IgD-negative memory B cell (primary cell): ENCODE data around the gene FBXO41. TPM values are rescaled to one million over a fixed set of nuclear protein-coding genes. Genes with fewer than 3 reads are reported as not detected.

Source experiments
- H3K27ac Mint-ChIP-seq, 3 donors: one replicate each; pipeline ENCODE4 v1.8.0; 2020 to 2022; ENCODE audit warnings: mild to moderate bottlenecking in 3 of 3, mixed read lengths in 3 of 3, moderate library complexity in 1 of 3
- H3K27me3 Mint-ChIP-seq: one replicate; pipeline ENCODE4 v1.8.0; 2021; ENCODE audit warnings: mixed read lengths
- H3K36me3 Mint-ChIP-seq: one replicate; pipeline ENCODE4 v1.8.0; 2020; ENCODE audit warnings: mild to moderate bottlenecking, mixed read lengths
- H3K4me1 Mint-ChIP-seq, 3 donors: one replicate each; pipeline ENCODE4 v1.8.0; 2020 to 2022; ENCODE audit warnings: mixed read lengths in 3 of 3, mild to moderate bottlenecking in 1 of 3
- H3K4me3 Mint-ChIP-seq, 4 donors: one replicate each; pipeline ENCODE4 v1.8.0; 2020 to 2022; ENCODE audit warnings: mild to moderate bottlenecking in 4 of 4, mixed read lengths in 4 of 4, moderate library complexity in 3 of 4
- H3K9me3 Mint-ChIP-seq, 3 donors: one replicate each; pipeline ENCODE4 v1.8.0; 2020 to 2021; ENCODE audit warnings: mixed read lengths in 3 of 3, mild to moderate bottlenecking in 1 of 3
- polyA plus RNA-seq: library from polyadenylated mRNA; unstranded; fragments of 300-500 nt; fragmentation: Illumina TruSeq; gene quantifications from one replicate; pipeline ENCODE4 v1.2.3, GENCODE V29; 2021

FBXO41 gene
- polyA plus RNA-seq, 1 donor from 2014 or later: 3.8 TPM

DNA sequence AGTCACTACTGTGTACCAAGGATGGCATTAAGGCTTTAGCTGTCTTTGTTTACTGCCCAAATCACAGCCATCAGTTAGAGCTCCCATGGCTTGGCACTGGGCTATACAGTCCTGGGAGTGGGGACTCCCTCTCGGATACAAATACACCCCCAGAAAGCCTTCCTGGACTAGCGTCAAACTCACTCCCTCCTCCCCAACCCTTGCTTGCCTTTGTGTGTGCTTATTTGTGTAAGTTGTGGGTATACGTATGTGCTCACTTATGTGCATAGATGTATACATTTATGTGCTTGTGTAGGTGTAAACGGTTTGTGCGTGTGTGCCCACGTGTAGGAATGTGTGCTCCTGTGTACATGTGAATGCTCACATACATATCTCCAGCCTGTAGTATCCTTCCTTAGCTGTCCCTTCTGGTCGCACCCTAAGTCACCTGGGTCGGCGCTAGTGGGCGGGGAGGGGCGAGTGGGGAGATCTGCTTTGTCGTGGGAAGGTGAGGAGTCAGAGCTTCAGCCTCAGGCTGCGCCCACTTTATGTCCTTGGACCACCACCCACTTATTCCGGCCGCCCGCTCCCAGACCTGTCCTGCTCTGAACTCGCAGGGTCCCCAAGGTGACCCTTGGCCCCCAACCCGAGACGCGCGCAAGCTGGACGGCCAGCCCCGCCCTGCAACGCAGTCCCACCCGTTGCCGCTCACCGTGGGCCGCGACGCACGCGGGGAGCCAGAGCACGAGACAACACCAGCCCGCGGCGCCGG lies 51.7 kb downstream of the FBXO41 start:
- Mint-ChIP-seq H3K27ac (peak overlapping the region; percentile 31 to 96 (median 50)), H3K27me3 (no peaks in the 10 kb centered on the region), H3K4me3 (peak overlapping the region; percentile 96 to 100 (median 99)), H3K36me3 (peaks cover 2% of the 10 kb centered on the region), H3K9me3 (no peaks in the 10 kb centered on the region), H3K4me1 (peaks cover 18 to 30% (median 25%) of the 10 kb centered on the region in 3 donors)

DNA sequence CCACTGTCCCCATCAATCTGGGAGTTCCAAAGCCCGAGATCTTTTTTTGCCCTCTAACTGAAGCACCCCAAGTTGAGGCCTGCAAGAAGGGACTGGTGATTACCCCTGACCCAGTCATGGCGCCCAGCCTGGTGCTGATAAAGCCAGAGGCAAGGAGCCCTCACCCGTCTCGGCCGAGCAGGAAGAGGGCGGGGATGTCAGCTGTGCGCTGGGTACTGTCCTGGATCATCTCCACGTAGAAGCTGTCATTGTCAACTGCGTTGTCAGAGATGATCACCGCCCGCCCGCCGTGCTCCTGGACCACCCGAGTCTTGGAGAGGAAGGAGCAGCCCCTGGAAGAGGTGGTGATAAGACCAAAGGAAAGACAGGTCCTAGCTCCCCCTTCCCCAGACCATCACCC lies 55.6 kb downstream of the FBXO41 start:
- no peak overlapping the region for H3K4me3 Mint-ChIP-seq
- peaks cover 3% of the 10 kb centered on the region for H3K36me3 Mint-ChIP-seq
- H3K4me1 Mint-ChIP-seq: peaks cover 0 to 5% (median 4%) of the 10 kb centered on the region in 3 donors
- H3K27me3 Mint-ChIP-seq: no peaks in the 10 kb centered on the region
- no peak overlapping the region for H3K27ac Mint-ChIP-seq
- H3K9me3 Mint-ChIP-seq: no peaks in the 10 kb centered on the region

GRCh38 chr2:73227086-73227485 lies 57.2 kb downstream of the FBXO41 start:
- Mint-ChIP-seq H3K27me3 (no peaks in the 10 kb centered on the region), H3K36me3 (peaks cover 4% of the 10 kb centered on the region), H3K4me1 (no peaks in the 10 kb centered on the region), H3K9me3 (no peaks in the 10 kb centered on the region), H3K4me3 (no peak overlapping the region), H3K27ac (no peak overlapping the region)

- peaks cover 5% of the 10 kb centered on the region for H3K36me3 Mint-ChIP-seq
- H3K9me3 Mint-ChIP-seq: no peaks in the 10 kb centered on the region
- H3K4me3 Mint-ChIP-seq: peak overlapping the region in 1 of 4 donors; percentile 50
- H3K27ac Mint-ChIP-seq: peak overlapping the region in 1 of 3 donors; percentile 57
- no peaks in the 10 kb centered on the region for H3K27me3 Mint-ChIP-seq
- H3K4me1 Mint-ChIP-seq: no peaks in the 10 kb centered on the region
Measured at GRCh38 chr2:73225513-73226360, 58.5 kb downstream of the FBXO41 start.

- Mint-ChIP-seq H3K36me3 (peaks cover 5% of the 10 kb centered on the region), H3K4me1 (peaks cover 0 to 2% (median 0%) of the 10 kb centered on the region in 3 donors), H3K4me3 (peak overlapping the region in 1 of 4 donors; percentile 33)
Measured at GRCh38 chr2:73223821-73224220, 60.5 kb downstream of the FBXO41 start.

GRCh38 chr2:73218298-73218697 lies 66.0 kb downstream of the FBXO41 start:
- Mint-ChIP-seq H3K4me1 (peaks cover 13 to 20% (median 17%) of the 10 kb centered on the region in 3 donors), H3K36me3 (peaks cover 2% of the 10 kb centered on the region), H3K27me3 (no peaks in the 10 kb centered on the region), H3K27ac (no peak overlapping the region), H3K9me3 (no peaks in the 10 kb centered on the region), H3K4me3 (no peak overlapping the region)

More at GRCh38 chr2:73223821-73224220, 60.5 kb downstream of the FBXO41 start:
- Mint-ChIP-seq H3K9me3 (no peaks in the 10 kb centered on the region), H3K27me3 (no peaks in the 10 kb centered on the region), H3K27ac (no peak overlapping the region)

- H3K4me1 Mint-ChIP-seq: peaks cover 13 to 21% (median 20%) of the 10 kb centered on the region in 3 donors
- no peak overlapping the region for H3K27ac Mint-ChIP-seq
- H3K36me3 Mint-ChIP-seq: peaks cover 2% of the 10 kb centered on the region
- H3K9me3 Mint-ChIP-seq: no peaks in the 10 kb centered on the region
- no peaks in the 10 kb centered on the region for H3K27me3 Mint-ChIP-seq
- H3K4me3 Mint-ChIP-seq: peak overlapping the region in 1 of 4 donors; percentile 64
Measured at GRCh38 chr2:73217826-73218225, 66.5 kb downstream of the FBXO41 start.

GRCh38 chr2:73217160-73217559 lies 67.1 kb downstream of the FBXO41 start:
- H3K9me3 Mint-ChIP-seq: no peaks in the 10 kb centered on the region
- peaks cover 2% of the 10 kb centered on the region for H3K36me3 Mint-ChIP-seq
- H3K27me3 Mint-ChIP-seq: no peaks in the 10 kb centered on the region
- H3K4me1 Mint-ChIP-seq: peaks cover 17 to 25% (median 24%) of the 10 kb centered on the region in 3 donors
- no peak overlapping the region for H3K27ac Mint-ChIP-seq
- peak overlapping the region in 2 of 4 donors; percentile 12 to 62 for H3K4me3 Mint-ChIP-seq

DNA sequence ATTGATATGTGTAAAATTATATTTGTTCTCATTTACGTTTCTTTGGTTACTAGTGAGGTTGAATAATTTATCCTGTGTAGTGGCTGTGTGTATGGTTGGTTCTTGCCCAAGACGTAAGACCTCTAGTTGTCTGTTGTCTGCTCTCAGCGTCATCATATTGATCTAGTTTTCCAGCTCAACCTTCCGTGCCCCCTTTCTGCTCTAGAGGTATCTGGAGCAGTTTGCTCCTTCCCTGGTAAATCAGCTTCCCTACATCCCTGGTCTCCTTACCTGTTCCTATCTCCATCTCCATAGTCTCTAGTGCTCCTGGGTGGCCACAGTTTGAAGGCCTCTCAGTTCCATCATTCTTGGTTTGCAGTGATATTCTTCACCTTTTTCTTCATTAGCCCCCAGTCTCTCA lies 69.0 kb downstream of the FBXO41 start:
- peak overlapping the region; percentile 85 to 98 (median 94) for H3K4me3 Mint-ChIP-seq
- H3K36me3 Mint-ChIP-seq: no peaks in the 10 kb centered on the region
- peaks cover 17 to 25% (median 24%) of the 10 kb centered on the region in 3 donors for H3K4me1 Mint-ChIP-seq
- peak overlapping the region; percentile 19 to 91 (median 56) for H3K27ac Mint-ChIP-seq
- H3K27me3 Mint-ChIP-seq: no peaks in the 10 kb centered on the region
- no peaks in the 10 kb centered on the region for H3K9me3 Mint-ChIP-seq

GRCh38 chr2:73214120-73215035 lies 69.9 kb downstream of the FBXO41 start, which contains the start of gene SMYD5:
Gene SMYD5, plus strand, starts transcription at chr2:73214245. Its CDS starts 22 bp downstream, at chr2:73214267.
- peak within 1 kb of the TSS; percentile 85 to 98 (median 94) for H3K4me3 Mint-ChIP-seq
- H3K27me3 Mint-ChIP-seq: peaks cover 2% of the 10 kb centered on the region
- H3K27ac Mint-ChIP-seq: peak within 1 kb of the TSS; percentile 19 to 97 (median 91)
- no peaks in the 10 kb centered on the region for H3K36me3 Mint-ChIP-seq
- peaks cover 17 to 25% (median 24%) of the 10 kb centered on the region in 3 donors for H3K4me1 Mint-ChIP-seq
- H3K9me3 Mint-ChIP-seq: no peaks in the 10 kb centered on the region

DNA sequence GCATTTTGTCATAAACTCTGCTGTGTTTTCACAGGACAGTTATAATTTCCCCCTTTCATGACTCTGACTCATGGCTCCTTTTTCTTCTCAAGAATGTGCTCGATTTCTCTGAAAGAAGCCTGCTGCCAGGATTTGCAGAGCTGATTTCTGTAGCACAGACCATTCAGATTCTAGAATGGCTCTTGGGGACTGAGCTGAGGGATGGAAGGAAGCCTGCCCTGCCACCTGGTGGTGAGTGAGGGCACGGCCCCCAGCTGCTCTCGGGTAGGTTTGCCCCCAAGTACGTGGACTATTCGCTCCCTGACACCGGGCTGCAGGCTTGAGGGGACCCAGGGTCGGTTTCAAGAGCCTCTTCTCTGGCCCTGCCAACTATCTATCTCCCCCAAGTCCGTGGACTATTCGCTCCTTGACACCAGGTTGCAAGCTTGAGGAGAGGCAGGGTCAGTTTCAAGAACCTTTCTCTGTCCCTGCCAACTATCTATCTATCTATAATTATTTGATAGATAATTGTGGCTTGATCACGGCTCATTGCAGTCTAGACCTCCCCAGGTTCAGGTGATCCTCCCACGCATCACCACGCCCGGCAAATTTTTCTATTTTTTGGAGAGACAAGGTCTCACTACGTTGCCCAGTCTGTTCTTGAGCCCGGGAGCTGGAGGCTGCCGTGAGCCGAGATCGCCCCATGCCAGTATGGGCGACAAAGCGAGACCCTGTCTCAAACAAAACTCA lies 71.7 kb downstream of the FBXO41 start:
- Mint-ChIP-seq H3K27me3 (peaks cover 4% of the 10 kb centered on the region), H3K27ac (peak overlapping the region in 2 of 3 donors; percentile 47 to 69), H3K4me3 (peak overlapping the region; percentile 13 to 81 (median 56)), H3K9me3 (no peaks in the 10 kb centered on the region), H3K36me3 (no peaks in the 10 kb centered on the region), H3K4me1 (peaks cover 13 to 25% (median 24%) of the 10 kb centered on the region in 3 donors)

DNA sequence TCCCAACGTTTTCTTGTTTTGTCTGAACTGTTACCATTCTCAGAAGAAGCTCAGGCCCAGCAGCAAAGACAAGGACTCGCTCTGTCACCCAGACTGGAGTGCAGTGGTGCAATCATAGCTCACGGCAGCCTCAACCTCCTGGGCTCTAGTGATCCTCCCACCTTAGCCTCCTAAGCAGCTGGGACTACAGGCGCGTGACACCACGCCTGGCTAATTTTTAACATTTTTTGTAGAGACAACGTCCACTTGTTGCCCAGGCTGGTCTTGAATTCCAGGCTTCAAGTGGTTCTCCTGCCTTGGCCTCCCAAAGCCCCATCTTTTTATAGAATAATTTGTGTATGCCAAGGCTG lies 72.2 kb downstream of the FBXO41 start:
- Mint-ChIP-seq H3K4me1 (peaks cover 13 to 25% (median 24%) of the 10 kb centered on the region in 3 donors), H3K4me3 (peak overlapping the region in 2 of 4 donors; percentile 61 to 81), H3K9me3 (no peaks in the 10 kb centered on the region), H3K36me3 (no peaks in the 10 kb centered on the region), H3K27me3 (peaks cover 4% of the 10 kb centered on the region), H3K27ac (no peak overlapping the region)

GRCh38 chr2:73210696-73211095 lies 73.6 kb downstream of the FBXO41 start:
- no peak overlapping the region for H3K27ac Mint-ChIP-seq
- H3K27me3 Mint-ChIP-seq: peaks cover 4% of the 10 kb centered on the region
- H3K36me3 Mint-ChIP-seq: no peaks in the 10 kb centered on the region
- H3K4me3 Mint-ChIP-seq: peak overlapping the region in 1 of 4 donors; percentile 10
- peaks cover 13 to 25% (median 22%) of the 10 kb centered on the region in 3 donors for H3K4me1 Mint-ChIP-seq
- no peaks in the 10 kb centered on the region for H3K9me3 Mint-ChIP-seq

DNA sequence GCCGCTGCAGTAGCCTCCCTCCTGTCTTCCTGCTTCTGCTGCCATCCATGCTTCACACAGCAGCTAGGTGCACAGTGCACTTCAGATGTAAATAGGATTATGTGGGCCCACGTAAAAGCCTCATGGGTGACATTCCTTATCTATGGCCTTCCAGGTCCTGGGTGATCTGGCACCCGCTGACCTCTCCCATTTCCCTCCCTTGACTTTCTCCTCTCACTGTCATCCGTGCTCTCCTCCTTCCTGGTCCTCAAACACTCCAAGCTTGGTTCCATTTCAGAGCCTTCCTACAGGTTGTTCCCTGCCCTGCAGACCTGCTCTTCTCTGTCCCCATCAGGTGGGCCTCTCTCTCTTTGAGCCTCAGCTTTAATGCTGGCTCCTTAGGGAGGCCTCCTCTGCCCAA lies 74.3 kb downstream of the FBXO41 start:
- no peak overlapping the region for H3K27ac Mint-ChIP-seq
- H3K27me3 Mint-ChIP-seq: peaks cover 8% of the 10 kb centered on the region
- H3K4me3 Mint-ChIP-seq: no peak overlapping the region
- peaks cover 8 to 18% (median 15%) of the 10 kb centered on the region in 3 donors for H3K4me1 Mint-ChIP-seq
- no peaks in the 10 kb centered on the region for H3K36me3 Mint-ChIP-seq
- H3K9me3 Mint-ChIP-seq: no peaks in the 10 kb centered on the region
